Fibroblast of lung (primary cell): ENCODE measurements around the gene AKAP13. TPM values are rescaled to one million over a fixed set of nuclear protein-coding genes. Genes with fewer than 3 reads are reported as not detected.

Source experiments
- DNase-seq, 2 donors: peaks; one replicate each; pipeline versions ENCODE4 v3.0.0 to v3.0.0-alpha.2; 2010; ENCODE audit warnings: low read depth in 2 of 2
- H2AFZ ChIP-seq: 2 replicates; pipeline ENCODE4 v1.5.1; 2012; ENCODE audit warnings: low read length, control low read depth, inconsistent platforms
- H3K27ac ChIP-seq: 2 replicates; pipeline ENCODE4 v1.5.1; 2011; ENCODE audit warnings: low read length, control low read depth; ENCODE audit not compliant: insufficient read depth
- H3K27me3 ChIP-seq: 2 replicates; pipeline ENCODE4 v1.5.1; 2011; ENCODE audit warnings: mild to moderate bottlenecking, low read length; ENCODE audit not compliant: control insufficient read depth, insufficient read depth
- H3K36me3 ChIP-seq: 2 replicates; pipeline ENCODE4 v1.5.1; 2011; ENCODE audit warnings: low read length; ENCODE audit not compliant: control insufficient read depth, insufficient read depth
- H3K4me1 ChIP-seq: 2 replicates; pipeline ENCODE4 v1.5.1; 2011; ENCODE audit warnings: low read length; ENCODE audit not compliant: control insufficient read depth, insufficient read depth; ENCODE audit errors: extremely low read depth
- H3K4me2 ChIP-seq: 2 replicates; pipeline ENCODE4 v1.5.1; 2011; ENCODE audit warnings: low read length, control low read depth; ENCODE audit not compliant: insufficient read depth; ENCODE audit errors: extremely low read depth
- H3K4me3 ChIP-seq, 4 experiments: fragments of 200-600 bp in 1 of 4; sonication (generic) in 1 of 4; replicated peaks in 1 of 4; 2 replicates each; pipeline ENCODE4 v1.5.1; 2011 to 2016; ENCODE audit warnings: low read length in 4 of 4, low read depth in 3 of 4, mild to moderate bottlenecking in 3 of 4, control low read depth in 2 of 4, inconsistent platforms in 1 of 4, mixed read lengths in 1 of 4; ENCODE audit not compliant: insufficient read depth in 1 of 4; ENCODE audit errors: control extremely low read depth in 1 of 4
- H3K79me2 ChIP-seq: 2 replicates; pipeline ENCODE4 v1.5.1; 2012; ENCODE audit warnings: mild to moderate bottlenecking, low read length, inconsistent platforms; ENCODE audit not compliant: control insufficient read depth, insufficient read depth
- H3K9ac ChIP-seq: 2 replicates; pipeline ENCODE4 v1.5.1; 2011; ENCODE audit warnings: mild to moderate bottlenecking, low read length, control low read depth; ENCODE audit not compliant: insufficient read depth
- H3K9me3 ChIP-seq: 2 replicates; pipeline ENCODE4 v1.5.1; 2012; ENCODE audit warnings: low read depth, low read length; ENCODE audit not compliant: control insufficient read depth, insufficient read depth
- H4K20me1 ChIP-seq: 2 replicates; pipeline ENCODE4 v1.5.1; 2011; ENCODE audit warnings: low read length; ENCODE audit not compliant: control insufficient read depth, insufficient read depth; ENCODE audit errors: extremely low read depth
- EZH2 ChIP-seq: IDR thresholded peaks from 2 replicates; pipeline ENCODE4 v1.5.1; 2012; ENCODE audit warnings: low read length, control low read depth, mild to moderate bottlenecking; ENCODE audit errors: missing control alignments
- polyA plus RNA-seq, 2 donors: library from polyadenylated mRNA; depleted of rRNA in 1 of 2; stranded (reverse) in 1 of 2; unstranded in 1 of 2; fragments of >200 nt; gene quantifications; 2 replicates each; pipeline ENCODE4 v1.2.1, GENCODE V29; 2011 to 2012; ENCODE audit warnings: missing spikeins in 1 of 2
- total RNA-seq: library from RNA; depleted of rRNA; stranded (reverse); fragments of >200 nt; gene quantifications from 2 replicates; pipeline ENCODE4 v1.2.1, GENCODE V29; 2014
- TF ChIP-seq, protein P1 (sequence below), 2 donors: IDR thresholded peaks in 1 of 2; conservative IDR thresholded peaks in 1 of 2; 1 replicate in 1 of 2; 2 replicates in 1 of 2; pipeline ENCODE4 v1.5.1; 2011 to 2012; ENCODE audit warnings: low read length in 2 of 2, control low read depth in 1 of 2, inconsistent platforms in 1 of 2, low read depth in 1 of 2, mild to moderate bottlenecking in 1 of 2

The AKAP13 gene
- total and polyA plus RNA-seq, 2 donors (not counting 1 experiment from before 2014, with no cell fraction given): 8.3 to 68.4 TPM

DNA sequence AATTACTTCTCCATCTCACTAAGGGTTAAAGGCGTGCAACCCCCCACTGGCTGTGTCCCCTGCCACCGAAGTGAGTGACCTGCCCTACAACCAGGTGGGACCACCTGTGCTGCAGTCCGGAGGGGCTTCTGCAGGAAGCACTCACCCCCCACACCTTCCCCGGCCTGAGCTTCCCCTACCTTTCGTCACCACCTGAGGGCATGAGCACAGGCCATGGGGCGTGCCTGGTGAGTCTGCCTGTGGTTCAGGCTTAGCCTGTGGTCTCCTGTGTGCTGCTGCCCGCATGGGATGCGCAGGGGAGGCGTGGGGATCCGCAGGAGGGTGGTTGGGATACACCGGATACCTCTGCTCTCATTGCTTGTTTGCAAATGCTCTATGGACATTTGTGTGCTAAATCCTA is 368.3 kb downstream of the AKAP13 start:
- H3K27me3 ChIP-seq: no peaks in the 10 kb centered on the region
- peaks cover 13% of the 10 kb centered on the region for H3K36me3 ChIP-seq
- no peak overlapping the region for H3K4me2 ChIP-seq
- H3K27ac ChIP-seq: no peak overlapping the region
- no peak for DNase-seq
- H3K9ac ChIP-seq: no peak overlapping the region
- TF ChIP-seq EZH2: no peak
- TF ChIP-seq, protein P1, sequence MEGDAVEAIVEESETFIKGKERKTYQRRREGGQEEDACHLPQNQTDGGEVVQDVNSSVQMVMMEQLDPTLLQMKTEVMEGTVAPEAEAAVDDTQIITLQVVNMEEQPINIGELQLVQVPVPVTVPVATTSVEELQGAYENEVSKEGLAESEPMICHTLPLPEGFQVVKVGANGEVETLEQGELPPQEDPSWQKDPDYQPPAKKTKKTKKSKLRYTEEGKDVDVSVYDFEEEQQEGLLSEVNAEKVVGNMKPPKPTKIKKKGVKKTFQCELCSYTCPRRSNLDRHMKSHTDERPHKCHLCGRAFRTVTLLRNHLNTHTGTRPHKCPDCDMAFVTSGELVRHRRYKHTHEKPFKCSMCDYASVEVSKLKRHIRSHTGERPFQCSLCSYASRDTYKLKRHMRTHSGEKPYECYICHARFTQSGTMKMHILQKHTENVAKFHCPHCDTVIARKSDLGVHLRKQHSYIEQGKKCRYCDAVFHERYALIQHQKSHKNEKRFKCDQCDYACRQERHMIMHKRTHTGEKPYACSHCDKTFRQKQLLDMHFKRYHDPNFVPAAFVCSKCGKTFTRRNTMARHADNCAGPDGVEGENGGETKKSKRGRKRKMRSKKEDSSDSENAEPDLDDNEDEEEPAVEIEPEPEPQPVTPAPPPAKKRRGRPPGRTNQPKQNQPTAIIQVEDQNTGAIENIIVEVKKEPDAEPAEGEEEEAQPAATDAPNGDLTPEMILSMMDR (conservative IDR thresholded peaks at IDR 0.05 in 1 of 2, IDR thresholded peaks at IDR 0.05 in 1 of 2; ENCODE audit: low read depth in 1 of 2, low read length in 2 of 2): no peak
- no peaks in the 10 kb centered on the region for H3K9me3 ChIP-seq
- no peaks in the 10 kb centered on the region for H4K20me1 ChIP-seq
- H3K4me1 ChIP-seq: peaks cover 7% of the 10 kb centered on the region
- H3K4me3 ChIP-seq: no peak overlapping the region
- no peak overlapping the region for H2AFZ ChIP-seq
- H3K79me2 ChIP-seq: no peaks in the 10 kb centered on the region

DNA sequence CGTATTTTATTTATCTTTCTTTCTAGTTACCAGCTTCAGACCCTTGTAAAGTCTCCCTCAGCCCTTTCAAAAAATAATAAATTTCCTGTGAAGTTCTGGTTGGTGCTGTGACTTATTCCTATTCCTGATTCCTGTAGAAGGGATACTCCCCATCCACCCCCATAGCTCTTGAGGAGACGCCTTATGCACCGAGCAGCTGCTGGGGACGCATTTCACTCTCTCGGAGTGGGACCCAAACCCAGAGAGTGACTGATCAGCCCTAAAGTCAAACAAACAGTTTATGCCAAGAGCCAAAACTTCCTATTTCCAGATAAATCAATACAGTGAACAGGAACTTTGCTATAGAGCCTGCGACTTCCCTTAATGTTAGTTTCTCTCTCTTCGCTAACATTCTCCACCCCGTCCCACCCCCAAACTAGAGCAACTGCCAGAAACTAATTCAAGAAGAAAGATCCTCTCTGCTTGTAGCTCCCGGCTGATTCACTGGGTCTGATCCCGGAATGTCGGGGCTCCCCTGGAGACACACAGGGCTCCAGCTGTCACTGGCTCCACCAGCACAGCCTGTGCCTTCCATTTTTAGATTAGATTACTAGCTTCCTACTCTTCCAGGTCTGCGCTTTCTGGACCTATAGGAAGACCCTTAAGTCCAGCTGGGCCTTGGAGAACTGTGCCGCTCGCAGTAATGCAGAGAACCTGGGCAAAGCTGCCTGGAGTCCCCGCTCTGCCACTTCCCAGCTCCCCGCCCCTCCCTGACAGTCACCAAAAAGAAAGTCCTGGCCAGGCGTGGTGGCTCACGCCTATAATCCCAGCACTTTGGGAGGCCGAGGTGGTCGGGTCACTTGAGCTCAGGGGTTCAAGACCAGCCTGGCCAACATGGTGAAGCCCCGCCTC is 369.1 kb downstream of the AKAP13 start:
- no peaks in the 10 kb centered on the region for H3K9me3 ChIP-seq
- DNase-seq: peak; percentile 27 to 29

More for the DNA sequence above, 369.1 kb downstream of the AKAP13 start:
- H3K79me2 ChIP-seq: no peaks in the 10 kb centered on the region
- peaks cover 7% of the 10 kb centered on the region for H3K4me1 ChIP-seq
- no peaks in the 10 kb centered on the region for H4K20me1 ChIP-seq
- H3K9ac ChIP-seq: no peak overlapping the region
- no peak overlapping the region for H2AFZ ChIP-seq
- H3K27ac ChIP-seq: no peak overlapping the region
- no peaks in the 10 kb centered on the region for H3K27me3 ChIP-seq
- H3K4me2 ChIP-seq: peak overlapping the region; percentile 55
- peak overlapping the region in 1 of 4 experiments; percentile 38 for H3K4me3 ChIP-seq
- TF ChIP-seq, protein P1 (conservative IDR thresholded peaks at IDR 0.05 in 1 of 2, IDR thresholded peaks at IDR 0.05 in 1 of 2; ENCODE audit: low read depth in 1 of 2, low read length in 2 of 2): no peak
- no peak for TF ChIP-seq EZH2
- peaks cover 11% of the 10 kb centered on the region for H3K36me3 ChIP-seq
